OCI-LY1 (cell line): ENCODE data around the gene TIMM17B.

ENCODE experiments used
- H2AFZ ChIP-seq: fragments of 200-600 bp; sonication (generic), shearing (Covaris generic); 2 replicates; pipeline ENCODE4 v1.6.0; 2014; ENCODE audit warnings: antibody characterized with exemption, mild to moderate bottlenecking, low read length
- H3F3A ChIP-seq: fragments of 200-600 bp; sonication (generic), shearing (Covaris generic); 2 replicates; pipeline ENCODE4 v1.6.0; 2014; ENCODE audit warnings: mild to moderate bottlenecking, antibody characterized with exemption, low read length, moderate library complexity; ENCODE audit not compliant: insufficient read depth
- H3K27ac ChIP-seq: fragments of 200-600 bp; sonication (generic); 2 replicates; pipeline ENCODE4 v1.5.1; 2014; ENCODE audit warnings: low read length, mixed run types, mild to moderate bottlenecking, low read depth; ENCODE audit not compliant: poor library complexity, severe bottlenecking
- H3K27me3 ChIP-seq: fragments of 200-600 bp; sonication (generic); 2 replicates; pipeline ENCODE4 v1.6.0; 2014; ENCODE audit warnings: antibody characterized with exemption, mild to moderate bottlenecking, low read length, moderate library complexity; ENCODE audit not compliant: insufficient read depth
- H3K36me3 ChIP-seq: fragments of 200-600 bp; sonication (generic); 2 replicates; pipeline ENCODE4 v1.6.1; 2014; ENCODE audit warnings: mild to moderate bottlenecking, antibody characterized with exemption, low read length, moderate library complexity, mixed read lengths; ENCODE audit not compliant: insufficient read depth
- H3K4me1 ChIP-seq: fragments of 200-600 bp; sonication (generic); 2 replicates; pipeline ENCODE4 v1.5.1; 2014; ENCODE audit warnings: mild to moderate bottlenecking, low read length, moderate library complexity; ENCODE audit not compliant: insufficient read depth, severe bottlenecking
- H3K4me2 ChIP-seq: fragments of 200-600 bp; sonication (generic), shearing (Covaris generic); 2 replicates; pipeline ENCODE4 v1.6.1; 2014; ENCODE audit warnings: low read length
- H3K4me3 ChIP-seq: fragments of 200-600 bp; sonication (generic); 2 replicates; pipeline ENCODE4 v1.5.1; 2014; ENCODE audit warnings: low read length, low read depth, mild to moderate bottlenecking, mixed read lengths; ENCODE audit not compliant: poor library complexity, severe bottlenecking
- H3K79me2 ChIP-seq: fragments of 200-600 bp; shearing (Covaris generic); 2 replicates; pipeline ENCODE4 v1.6.1; 2016; ENCODE audit warnings: mixed run types, low read length, mixed read lengths; ENCODE audit not compliant: insufficient read depth
- H3K9ac ChIP-seq: fragments of 200-600 bp; sonication (generic), shearing (Covaris generic); 2 replicates; pipeline ENCODE4 v1.6.1; 2014; ENCODE audit warnings: mild to moderate bottlenecking, low read length, mixed read lengths
- H3K9me2 ChIP-seq: fragments of 200-600 bp; sonication (generic), shearing (Covaris generic); 2 replicates; pipeline ENCODE4 v1.6.1; 2014; ENCODE audit warnings: low read depth, mild to moderate bottlenecking, low read length, mixed read lengths
- H3K9me3 ChIP-seq: fragments of 200-600 bp; shearing (Covaris generic); 2 replicates; pipeline ENCODE4 v1.6.1; 2014; ENCODE audit warnings: low read length, mixed read lengths
- H4K20me1 ChIP-seq: fragments of 200-600 bp; sonication (generic), shearing (Covaris generic); 2 replicates; pipeline ENCODE4 v1.6.0; 2016; ENCODE audit warnings: mild to moderate bottlenecking, low read length; ENCODE audit not compliant: insufficient read depth
- EZH2 ChIP-seq: fragments of 200-600 bp; sonication (generic), shearing (Covaris generic); IDR thresholded peaks from 2 replicates; pipeline ENCODE4 v1.8.0; 2017; ENCODE audit warnings: borderline replicate concordance, mixed run types, mild to moderate bottlenecking, antibody characterized with exemption, low read length, moderate library complexity, mixed read lengths
- TF ChIP-seq, protein P1 (sequence below): fragments of 200-600 bp; sonication (generic), shearing (Covaris generic); IDR thresholded peaks from 2 replicates; pipeline ENCODE4 v1.5.1; 2017; ENCODE audit warnings: mild to moderate bottlenecking, antibody characterized with exemption, low read length, moderate library complexity, mixed read lengths

TIMM17B gene

DNA sequence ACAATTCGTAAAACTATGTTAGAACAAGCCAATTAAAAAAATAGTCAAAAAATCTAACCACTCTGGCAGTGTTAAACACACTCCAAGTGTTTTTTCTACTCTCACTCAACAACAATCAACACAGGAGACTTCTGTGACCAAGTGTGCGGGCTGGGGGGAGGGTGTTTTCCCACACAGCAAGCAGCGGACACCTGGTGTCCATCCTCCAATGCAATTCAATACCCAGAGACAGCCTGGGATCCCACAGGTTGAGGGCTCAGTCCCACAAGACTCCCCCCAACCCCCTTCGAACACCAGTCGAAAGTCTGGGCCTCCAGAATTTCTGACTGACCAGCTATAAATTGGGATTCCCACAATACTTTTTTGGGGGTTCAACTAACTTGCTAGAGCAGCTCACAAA, 29.6 kb upstream of the TIMM17B start:
- Histone ChIP-seq H3K9me3 (no peaks in the 10 kb centered on the region), H3K4me1 (peaks cover 12% of the 10 kb centered on the region), H3K4me3 (no peak overlapping the region), H3K4me2 (no peak overlapping the region), H4K20me1 (no peaks in the 10 kb centered on the region), H3K27me3 (no peaks in the 10 kb centered on the region), H3F3A (no peaks in the 10 kb centered on the region), H3K79me2 (no peaks in the 10 kb centered on the region), H3K36me3 (peaks cover 39% of the 10 kb centered on the region), H3K9me2 (no peaks in the 10 kb centered on the region), H3K9ac (no peak overlapping the region), H2AFZ (no peak overlapping the region), H3K27ac (no peak overlapping the region)
- TF ChIP-seq, protein P1, sequence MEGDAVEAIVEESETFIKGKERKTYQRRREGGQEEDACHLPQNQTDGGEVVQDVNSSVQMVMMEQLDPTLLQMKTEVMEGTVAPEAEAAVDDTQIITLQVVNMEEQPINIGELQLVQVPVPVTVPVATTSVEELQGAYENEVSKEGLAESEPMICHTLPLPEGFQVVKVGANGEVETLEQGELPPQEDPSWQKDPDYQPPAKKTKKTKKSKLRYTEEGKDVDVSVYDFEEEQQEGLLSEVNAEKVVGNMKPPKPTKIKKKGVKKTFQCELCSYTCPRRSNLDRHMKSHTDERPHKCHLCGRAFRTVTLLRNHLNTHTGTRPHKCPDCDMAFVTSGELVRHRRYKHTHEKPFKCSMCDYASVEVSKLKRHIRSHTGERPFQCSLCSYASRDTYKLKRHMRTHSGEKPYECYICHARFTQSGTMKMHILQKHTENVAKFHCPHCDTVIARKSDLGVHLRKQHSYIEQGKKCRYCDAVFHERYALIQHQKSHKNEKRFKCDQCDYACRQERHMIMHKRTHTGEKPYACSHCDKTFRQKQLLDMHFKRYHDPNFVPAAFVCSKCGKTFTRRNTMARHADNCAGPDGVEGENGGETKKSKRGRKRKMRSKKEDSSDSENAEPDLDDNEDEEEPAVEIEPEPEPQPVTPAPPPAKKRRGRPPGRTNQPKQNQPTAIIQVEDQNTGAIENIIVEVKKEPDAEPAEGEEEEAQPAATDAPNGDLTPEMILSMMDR: no peak
- TF ChIP-seq EZH2: no peak

- H3K9me3 ChIP-seq: no peaks in the 10 kb centered on the region
Observed at GRCh38 chrX:48924270-48924669, 26.7 kb upstream of the TIMM17B start.

GRCh38 chrX:48923771-48924170, 26.2 kb upstream of the TIMM17B start:
- no peaks in the 10 kb centered on the region for H4K20me1 ChIP-seq
- TF ChIP-seq EZH2: no peak
- TF ChIP-seq, protein P1: no peak
- no peak overlapping the region for H3K27ac ChIP-seq
- H3K27me3 ChIP-seq: no peaks in the 10 kb centered on the region
- peaks cover 33% of the 10 kb centered on the region for H3K4me1 ChIP-seq
- H3F3A ChIP-seq: no peaks in the 10 kb centered on the region
- no peak overlapping the region for H2AFZ ChIP-seq
- no peaks in the 10 kb centered on the region for H3K79me2 ChIP-seq
- no peak overlapping the region for H3K4me2 ChIP-seq
- H3K36me3 ChIP-seq: peaks cover 33% of the 10 kb centered on the region
- H3K9ac ChIP-seq: no peak overlapping the region
- H3K9me2 ChIP-seq: no peaks in the 10 kb centered on the region
- no peaks in the 10 kb centered on the region for H3K9me3 ChIP-seq
- no peak overlapping the region for H3K4me3 ChIP-seq

More at GRCh38 chrX:48924270-48924669, 26.7 kb upstream of the TIMM17B start:
- Histone ChIP-seq H3K36me3 (peaks cover 33% of the 10 kb centered on the region), H4K20me1 (no peaks in the 10 kb centered on the region), H3K4me2 (no peak overlapping the region), H3K79me2 (no peaks in the 10 kb centered on the region), H3K4me3 (no peak overlapping the region), H2AFZ (no peak overlapping the region), H3K9me2 (no peaks in the 10 kb centered on the region), H3K4me1 (peaks cover 30% of the 10 kb centered on the region), H3K27ac (no peak overlapping the region), H3F3A (no peaks in the 10 kb centered on the region), H3K9ac (no peak overlapping the region), H3K27me3 (no peaks in the 10 kb centered on the region)
- TF ChIP-seq EZH2: no peak
- TF ChIP-seq, protein P1: no peak
